KMS-11 (cell line): ENCODE results near the gene DCAF4.
"Not testable (repeated sequence)": the region's sequence is repeated elsewhere in the genome, so short reads cannot be mapped to it uniquely, and the experiment has no call there.

Source experiments
- H2AFZ ChIP-seq: fragments of 200-600 bp; sonication (generic); 2 replicates; pipeline ENCODE4 v1.6.1; 2016; ENCODE audit warnings: antibody characterized with exemption, mixed run types, low read depth
- H3K27ac ChIP-seq: fragments of 200-600 bp; sonication (generic); 2 replicates; pipeline ENCODE4 v1.6.1; 2016; ENCODE audit warnings: mild to moderate bottlenecking, mixed run types
- H3K27me3 ChIP-seq: fragments of 200-600 bp; sonication (generic); 2 replicates; pipeline ENCODE4 v1.6.1; 2017; ENCODE audit warnings: mild to moderate bottlenecking, low read depth, mixed run types, moderate library complexity; ENCODE audit not compliant: insufficient read depth
- H3K36me3 ChIP-seq: fragments of 200-600 bp; sonication (generic); 2 replicates; pipeline ENCODE4 v1.6.1; 2017; ENCODE audit warnings: mild to moderate bottlenecking, mixed run types; ENCODE audit not compliant: insufficient read depth
- H3K4me1 ChIP-seq: fragments of 200-600 bp; sonication (generic); 2 replicates; pipeline ENCODE4 v1.6.1; 2016; ENCODE audit warnings: mild to moderate bottlenecking, low read depth, mixed run types; ENCODE audit not compliant: poor library complexity, severe bottlenecking
- H3K4me2 ChIP-seq: fragments of 200-600 bp; sonication (generic); 2 replicates; pipeline ENCODE4 v1.7.0; 2016; ENCODE audit warnings: mild to moderate bottlenecking, mixed run types
- H3K4me3 ChIP-seq: fragments of 200-600 bp; sonication (generic); IDR thresholded peaks from 2 replicates; pipeline ENCODE4 v1.6.1; 2017; ENCODE audit warnings: low read depth, low read length, mixed read lengths; ENCODE audit not compliant: insufficient read depth
- H3K79me2 ChIP-seq: fragments of 200-600 bp; sonication (generic); 2 replicates; pipeline ENCODE4 v1.6.1; 2016; ENCODE audit warnings: low read depth, mixed run types; ENCODE audit not compliant: insufficient read depth
- H3K9ac ChIP-seq: fragments of 200-600 bp; sonication (generic); 2 replicates; pipeline ENCODE4 v1.6.1; 2016; ENCODE audit warnings: mild to moderate bottlenecking, mixed run types
- H4K20me1 ChIP-seq: fragments of 200-600 bp; sonication (generic); 2 replicates; pipeline ENCODE4 v1.6.1; 2016; ENCODE audit warnings: mild to moderate bottlenecking, mixed run types; ENCODE audit not compliant: insufficient read depth
- CTCF ChIP-seq: fragments of 200-600 bp; sonication (generic); conservative IDR thresholded peaks from 2 replicates; pipeline ENCODE4 v1.6.1; 2017; ENCODE audit warnings: low read depth, mild to moderate bottlenecking, antibody characterized with exemption, low read length, moderate library complexity, mixed read lengths

The DCAF4 gene

GRCh38 chr14:72999316-72999715 is 73.1 kb downstream of the DCAF4 start:
- Histone ChIP-seq H3K79me2 (no peaks in the 10 kb centered on the region), H3K4me1 (peaks cover 8% of the 10 kb centered on the region), H3K4me3 (no peak overlapping the region), H3K9ac (no peak overlapping the region), H2AFZ (no peak overlapping the region), H3K4me2 (no peak overlapping the region), H3K36me3 (no peaks in the 10 kb centered on the region), H3K27ac (no peak overlapping the region), H4K20me1 (no peaks in the 10 kb centered on the region), H3K27me3 (no peaks in the 10 kb centered on the region)
- TF ChIP-seq CTCF = no peak

DNA sequence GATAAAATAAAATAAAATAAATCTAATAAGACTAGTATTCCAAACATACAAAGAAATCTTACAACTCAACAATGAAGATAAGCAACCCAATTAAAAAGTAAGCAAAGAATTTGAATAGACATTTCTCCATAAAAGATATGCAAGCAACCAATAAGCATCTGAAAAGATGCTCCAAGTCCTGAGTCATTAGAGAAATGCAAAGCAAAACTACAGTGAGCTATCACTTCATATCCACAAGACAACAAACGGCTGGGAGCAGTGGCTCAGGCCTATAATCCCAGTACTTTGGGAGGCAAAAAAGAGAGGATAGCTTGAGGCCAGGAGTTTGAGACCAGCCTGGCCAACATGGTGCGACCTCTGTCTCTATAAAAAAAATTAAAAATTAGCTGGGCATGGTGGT is 73.8 kb downstream of the DCAF4 start:
- no peak for TF ChIP-seq CTCF
- no peaks in the 10 kb centered on the region for H3K36me3 ChIP-seq
- no peaks in the 10 kb centered on the region for H3K79me2 ChIP-seq
- H3K27ac ChIP-seq = no peak overlapping the region
- no peak overlapping the region for H2AFZ ChIP-seq
- no peaks in the 10 kb centered on the region for H4K20me1 ChIP-seq
- no peak overlapping the region for H3K4me2 ChIP-seq
- peaks cover 12% of the 10 kb centered on the region for H3K4me1 ChIP-seq
- H3K9ac ChIP-seq = no peak overlapping the region
- no peak overlapping the region for H3K4me3 ChIP-seq
- H3K27me3 ChIP-seq = no peaks in the 10 kb centered on the region

GRCh38 chr14:73003681-73004080 is 77.4 kb downstream of the DCAF4 start:
- no peaks in the 10 kb centered on the region for H4K20me1 ChIP-seq
- TF ChIP-seq CTCF = no peak

DNA sequence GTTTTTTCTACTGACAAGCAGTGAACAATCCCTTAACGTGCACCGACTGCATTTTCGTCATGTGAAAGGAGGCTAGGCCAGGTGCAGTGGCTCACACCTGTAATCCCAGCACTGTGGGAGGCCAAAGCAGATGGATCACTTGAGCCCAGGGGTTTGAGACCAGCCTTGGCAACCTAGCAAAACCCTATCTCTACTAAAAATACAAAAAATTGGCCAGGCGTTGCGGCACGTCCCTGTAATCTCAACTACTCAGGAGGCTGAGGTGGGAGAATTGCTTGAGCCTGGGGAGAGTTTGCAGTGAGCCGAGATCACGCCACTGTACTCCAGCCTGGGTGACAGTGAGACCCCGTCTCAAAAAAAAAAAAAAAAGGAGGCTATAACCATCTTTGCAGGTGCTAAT is 78.4 kb downstream of the DCAF4 start:
- not testable (repeated sequence) for H3K4me2 ChIP-seq, H3K4me3 ChIP-seq, H3K36me3 ChIP-seq, H3K27me3 ChIP-seq, H2AFZ ChIP-seq, H3K79me2 ChIP-seq, H3K9ac ChIP-seq, H4K20me1 ChIP-seq, H3K27ac ChIP-seq
- peaks cover 17% of the 10 kb centered on the region for H3K4me1 ChIP-seq

More at GRCh38 chr14:73003681-73004080, 77.4 kb downstream of the DCAF4 start:
- H3K4me2 ChIP-seq = no peak overlapping the region
- H3K27me3 ChIP-seq = no peaks in the 10 kb centered on the region
- H3K36me3 ChIP-seq = no peaks in the 10 kb centered on the region
- no peak overlapping the region for H3K9ac ChIP-seq
- H3K27ac ChIP-seq = no peak overlapping the region
- H3K4me3 ChIP-seq = no peak overlapping the region
- no peaks in the 10 kb centered on the region for H3K79me2 ChIP-seq
- peaks cover 17% of the 10 kb centered on the region for H3K4me1 ChIP-seq
- H2AFZ ChIP-seq = no peak overlapping the region

DNA sequence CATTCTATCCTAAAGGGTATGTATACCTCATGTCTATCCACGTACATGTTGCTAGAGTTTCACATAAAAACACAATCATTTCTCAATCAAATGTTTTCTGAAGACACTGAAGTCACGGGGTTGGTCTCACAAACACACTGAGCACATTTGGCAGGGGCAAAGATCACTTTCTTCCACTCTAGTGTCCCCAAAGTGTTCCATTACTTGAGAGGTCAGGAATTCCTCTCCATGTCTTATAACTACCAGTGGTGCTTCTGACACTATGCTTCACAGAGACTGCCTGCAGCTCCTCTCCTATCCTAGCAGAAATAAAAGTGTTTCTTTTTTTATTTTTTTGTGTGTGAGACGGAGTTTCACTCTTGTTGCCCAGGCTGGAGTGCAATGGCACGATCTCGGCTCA is 81.6 kb downstream of the DCAF4 start:
- TF ChIP-seq CTCF = no peak
- no peak overlapping the region for H3K9ac ChIP-seq
- H3K27me3 ChIP-seq = no peaks in the 10 kb centered on the region
- H3K36me3 ChIP-seq = no peaks in the 10 kb centered on the region
- H4K20me1 ChIP-seq = no peaks in the 10 kb centered on the region
- H2AFZ ChIP-seq = no peak overlapping the region
- H3K4me1 ChIP-seq = peaks cover 27% of the 10 kb centered on the region
- H3K79me2 ChIP-seq = no peaks in the 10 kb centered on the region
- H3K27ac ChIP-seq = no peak overlapping the region
- H3K4me3 ChIP-seq = no peak overlapping the region
- no peak overlapping the region for H3K4me2 ChIP-seq
